ENCODE results near the gene AMZ2.
A peak's percentile ranks its signal among the peaks of the same experiment; 100 is the strongest.
"Not testable (repeated sequence)": the region's sequence is repeated elsewhere in the genome, so short reads cannot be mapped to it uniquely, and the experiment has no call there.

The AMZ2 gene, protein sequence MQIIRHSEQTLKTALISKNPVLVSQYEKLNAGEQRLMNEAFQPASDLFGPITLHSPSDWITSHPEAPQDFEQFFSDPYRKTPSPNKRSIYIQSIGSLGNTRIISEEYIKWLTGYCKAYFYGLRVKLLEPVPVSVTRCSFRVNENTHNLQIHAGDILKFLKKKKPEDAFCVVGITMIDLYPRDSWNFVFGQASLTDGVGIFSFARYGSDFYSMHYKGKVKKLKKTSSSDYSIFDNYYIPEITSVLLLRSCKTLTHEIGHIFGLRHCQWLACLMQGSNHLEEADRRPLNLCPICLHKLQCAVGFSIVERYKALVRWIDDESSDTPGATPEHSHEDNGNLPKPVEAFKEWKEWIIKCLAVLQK

GRCh38 chr17:68247445-68248198 is at the start of gene AMZ2:
Gene AMZ2, plus strand, starts transcription at chr17:68248043. Its CDS starts 2,145 bp downstream, at chr17:68250188.
- TF ChIP-seq, protein P1, sequence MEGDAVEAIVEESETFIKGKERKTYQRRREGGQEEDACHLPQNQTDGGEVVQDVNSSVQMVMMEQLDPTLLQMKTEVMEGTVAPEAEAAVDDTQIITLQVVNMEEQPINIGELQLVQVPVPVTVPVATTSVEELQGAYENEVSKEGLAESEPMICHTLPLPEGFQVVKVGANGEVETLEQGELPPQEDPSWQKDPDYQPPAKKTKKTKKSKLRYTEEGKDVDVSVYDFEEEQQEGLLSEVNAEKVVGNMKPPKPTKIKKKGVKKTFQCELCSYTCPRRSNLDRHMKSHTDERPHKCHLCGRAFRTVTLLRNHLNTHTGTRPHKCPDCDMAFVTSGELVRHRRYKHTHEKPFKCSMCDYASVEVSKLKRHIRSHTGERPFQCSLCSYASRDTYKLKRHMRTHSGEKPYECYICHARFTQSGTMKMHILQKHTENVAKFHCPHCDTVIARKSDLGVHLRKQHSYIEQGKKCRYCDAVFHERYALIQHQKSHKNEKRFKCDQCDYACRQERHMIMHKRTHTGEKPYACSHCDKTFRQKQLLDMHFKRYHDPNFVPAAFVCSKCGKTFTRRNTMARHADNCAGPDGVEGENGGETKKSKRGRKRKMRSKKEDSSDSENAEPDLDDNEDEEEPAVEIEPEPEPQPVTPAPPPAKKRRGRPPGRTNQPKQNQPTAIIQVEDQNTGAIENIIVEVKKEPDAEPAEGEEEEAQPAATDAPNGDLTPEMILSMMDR (IDR thresholded peaks at IDR 0.05; ENCODE audit: low read depth, low read length, missing control alignments), result no peak
- DNase-seq (ENCODE audit: low read depth), result peak; percentile 77
- H3K4me3 ChIP-seq (ENCODE audit: low read depth, low read length), result peak within 1 kb of the TSS; percentile 83

GRCh38 chr17:68198931-68199836 is 48.7 kb upstream of the AMZ2 start:
- TF ChIP-seq, protein P1 (IDR thresholded peaks at IDR 0.05; ENCODE audit: low read depth, low read length, missing control alignments), result peak; percentile 7
- no peak for DNase-seq (ENCODE audit: low read depth)
- H3K4me3 ChIP-seq (ENCODE audit: low read depth, low read length), result peak overlapping the region; percentile 34

- no peak for DNase-seq (ENCODE audit: low read depth)
- TF ChIP-seq, protein P1 (IDR thresholded peaks at IDR 0.05; ENCODE audit: low read depth, low read length, missing control alignments), result no peak
These were observed 47.8 kb upstream of the AMZ2 start for GRCh38 chr17:68199837-68200688.

GRCh38 chr17:68200689-68201417 is 47.0 kb upstream of the AMZ2 start:
- peak overlapping the region; percentile 1 for H3K4me3 ChIP-seq (ENCODE audit: low read depth, low read length)
- no peak for DNase-seq (ENCODE audit: low read depth)
- TF ChIP-seq, protein P1 (IDR thresholded peaks at IDR 0.05; ENCODE audit: low read depth, low read length, missing control alignments), result peak; percentile 96

More at GRCh38 chr17:68199837-68200688, 47.8 kb upstream of the AMZ2 start:
- peak overlapping the region; percentile 1 for H3K4me3 ChIP-seq (ENCODE audit: low read depth, low read length)

- H3K4me3 ChIP-seq (ENCODE audit: low read depth, low read length); DNase-seq (ENCODE audit: low read depth): not testable (repeated sequence)
These were observed 46.4 kb upstream of the AMZ2 start for GRCh38 chr17:68201418-68201771.

DNA sequence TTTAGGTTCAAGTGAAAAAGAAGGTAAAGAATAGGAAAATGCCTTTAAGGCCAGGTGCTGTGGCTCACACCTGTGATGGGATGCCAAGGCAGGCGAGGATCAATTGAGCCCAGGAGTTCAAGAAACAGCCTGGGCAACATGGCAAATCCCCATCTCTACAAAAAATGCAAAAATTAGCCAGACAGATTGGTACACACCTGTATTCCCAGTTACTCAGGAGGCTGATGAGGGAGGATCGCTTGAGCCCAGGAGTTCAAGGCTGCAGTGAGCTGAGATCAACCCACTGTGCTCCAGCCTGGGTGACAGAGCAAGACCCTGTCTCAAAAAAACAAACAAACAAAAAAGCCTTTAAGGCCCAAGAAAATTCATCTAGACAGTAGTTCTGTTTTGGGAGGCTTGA is 45.5 kb upstream of the AMZ2 start:
- not testable (repeated sequence) for DNase-seq (ENCODE audit: low read depth); H3K4me3 ChIP-seq (ENCODE audit: low read depth, low read length)

DNA sequence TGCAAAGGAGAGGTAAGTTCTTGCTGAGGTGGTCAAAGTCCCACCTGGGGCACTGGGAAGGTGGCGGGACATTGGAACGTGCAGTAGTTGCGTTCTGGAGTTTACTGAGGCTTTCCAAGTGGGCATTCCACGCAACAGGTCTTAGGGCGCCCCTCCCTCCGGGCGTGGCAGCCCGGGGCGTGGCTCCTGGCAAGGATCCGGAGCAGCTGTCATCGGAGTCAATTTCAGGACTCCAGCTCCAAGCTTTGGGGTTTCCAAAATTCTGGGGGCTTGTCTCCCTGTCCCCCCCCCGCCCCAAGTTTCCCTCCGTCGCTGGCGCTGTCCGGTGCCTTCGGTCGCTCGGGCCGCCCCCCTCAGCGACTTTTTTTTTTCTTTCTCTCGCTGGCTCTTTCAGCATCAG is 43.1 kb upstream of the AMZ2 start:
- no peak for DNase-seq (ENCODE audit: low read depth)
- TF ChIP-seq, protein P1 (IDR thresholded peaks at IDR 0.05; ENCODE audit: low read depth, low read length, missing control alignments), result no peak

More for the DNA sequence above, 43.1 kb upstream of the AMZ2 start:
- peak overlapping the region; percentile 86 for H3K4me3 ChIP-seq (ENCODE audit: low read depth, low read length)
